Breast epithelium (tissue), 4 donors: ENCODE results near the gene KRTAP4-1. TPM values are rescaled to one million over a fixed set of nuclear protein-coding genes. Genes with fewer than 3 reads are reported as not detected.
"Not testable (repeated sequence)": the region's sequence is repeated elsewhere in the genome, so short reads cannot be mapped to it uniquely, and the experiment has no call there.

Experiments
- DNase-seq, 2 donors: peaks; one replicate each; pipeline ENCODE4 v3.0.0-alpha.2; 2019; ENCODE audit warnings: low spot score in 2 of 2
- H3K27ac ChIP-seq, 2 donors: fragments of 200-600 bp; sonication (generic) in 1 of 2; one replicate each; pipeline ENCODE4 v1.5.1; 2016 to 2019; ENCODE audit warnings: mild to moderate bottlenecking in 1 of 2
- H3K27me3 ChIP-seq, 2 donors: fragments of 200-600 bp; sonication (generic) in 1 of 2; one replicate each; pipeline versions ENCODE4 v1.5.1 to v1.6.0; 2017 to 2019; ENCODE audit warnings: control low read depth in 1 of 2, mild to moderate bottlenecking in 1 of 2
- H3K36me3 ChIP-seq: fragments of 200-600 bp; one replicate; pipeline ENCODE4 v1.5.1; 2019
- H3K4me1 ChIP-seq, 2 donors: fragments of 200-600 bp; sonication (generic); one replicate each; pipeline ENCODE4 v1.5.1; 2016 to 2019; ENCODE audit warnings: control low read depth in 1 of 2
- H3K4me3 ChIP-seq, 3 donors: fragments of 200-600 bp; sonication (generic); 1 replicate in 2 of 3; 2 replicates in 1 of 3; pipeline ENCODE4 v1.5.1; 2016 to 2019; ENCODE audit warnings: mild to moderate bottlenecking in 3 of 3, moderate library complexity in 2 of 3
- H3K9me3 ChIP-seq, 2 donors: fragments of 200-600 bp; sonication (generic) in 1 of 2; one replicate each; pipeline ENCODE4 v1.5.1; 2016 to 2019; ENCODE audit warnings: control low read depth in 1 of 2
- CTCF ChIP-seq, 3 donors: fragments of 450-650 bp; IDR thresholded peaks; one replicate each; pipeline ENCODE4 v1.5.1; 2016 to 2017; ENCODE audit warnings: antibody characterized with exemption in 3 of 3, mild to moderate bottlenecking in 3 of 3, moderate library complexity in 3 of 3
- POLR2A ChIP-seq: fragments of 450-650 bp; IDR thresholded peaks from one replicate; pipeline ENCODE4 v1.6.1; 2016; ENCODE audit warnings: antibody characterized with exemption, mild to moderate bottlenecking, moderate library complexity
- POLR2AphosphoS5 ChIP-seq, 3 donors: sonication (generic); formaldehyde crosslinking; IDR thresholded peaks; one replicate each; pipeline ENCODE4 v1.6.1; 2017; ENCODE audit warnings: antibody characterized with exemption in 3 of 3
- intact Hi-C: fragments of 100-400 bp; cut with DNase I; formaldehyde crosslinking; loops from one replicate; pipeline ENCODE4 v1.15.1; 2023; ENCODE audit warnings: low total_unique reads
- total RNA-seq, 3 donors: library from RNA; depleted of rRNA; stranded (reverse); fragments of >200 nt; gene quantifications; one replicate each; pipeline ENCODE4 v1.1.0, GENCODE V29; 2016

Gene KRTAP4-1
- total RNA-seq, 3 donors from 2014 or later, result not detected

DNA sequence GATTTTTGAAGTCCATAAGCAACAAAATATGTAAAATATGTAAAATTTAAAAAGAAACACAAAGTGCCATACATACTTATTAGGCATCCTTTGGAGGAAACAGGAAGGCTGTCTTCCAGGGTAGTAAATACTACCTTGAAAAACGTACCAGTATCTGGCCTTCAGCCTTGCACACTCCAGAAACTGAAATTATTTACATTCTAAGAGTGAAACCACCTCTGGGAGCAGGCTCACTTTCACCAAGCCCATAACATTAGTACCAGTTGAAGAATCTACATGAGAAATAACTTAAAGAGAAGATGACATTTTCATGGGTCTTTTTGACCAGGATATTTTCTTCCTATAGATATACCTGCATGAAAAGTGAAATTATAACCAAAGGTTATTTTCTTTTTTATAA lies 11.4 kb upstream of the KRTAP4-1 start:
- Histone ChIP-seq H3K27ac (no peak overlapping the region), H3K4me3 (no peak overlapping the region), H3K9me3 (no peaks in the 10 kb centered on the region), H3K27me3 (no peaks in the 10 kb centered on the region), H3K4me1 (no peaks in the 10 kb centered on the region), H3K36me3 (no peaks in the 10 kb centered on the region)
- DNase-seq, result no peak
- intact Hi-C loops, result no loop called here
- no peak for TF ChIP-seq CTCF (IDR thresholded peaks at IDR 0.05)
- TF ChIP-seq POLR2A, result no peak
- TF ChIP-seq POLR2AphosphoS5 (IDR thresholded peaks at IDR 0.05), result no peak

- intact Hi-C loops, result no loop called here
These were observed 5.6 kb upstream of the KRTAP4-1 start for GRCh38 chr17:41190328-41190727.

DNA sequence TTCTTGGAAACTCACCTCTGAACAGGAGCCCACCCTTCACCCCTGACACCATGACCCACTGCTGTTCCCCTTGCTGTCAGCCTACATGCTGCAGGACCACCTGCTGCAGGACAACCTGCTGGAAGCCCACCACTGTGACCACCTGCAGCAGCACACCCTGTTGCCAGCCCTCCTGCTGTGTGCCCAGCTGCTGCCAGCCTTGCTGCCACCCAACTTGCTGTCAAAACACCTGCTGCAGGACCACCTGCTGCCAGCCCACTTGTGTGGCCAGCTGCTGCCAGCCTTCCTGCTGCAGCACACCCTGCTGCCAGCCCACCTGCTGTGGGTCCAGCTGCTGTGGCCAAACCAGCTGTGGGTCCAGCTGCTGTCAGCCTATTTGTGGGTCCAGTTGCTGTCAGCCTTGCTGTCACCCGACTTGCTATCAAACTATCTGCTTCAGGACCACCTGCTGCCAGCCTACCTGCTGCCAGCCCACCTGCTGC lies 5.2 kb upstream of the KRTAP4-1 start, which contains the start of gene KRTAP9-1:
KRTAP9-1 (plus strand) TSS at position 51 of the 482 bp plus-strand sequence; CDS start at position 51, 0 bp downstream.
- H3K4me3 ChIP-seq, H3K36me3 ChIP-seq, H3K27ac ChIP-seq, H3K4me1 ChIP-seq, intact Hi-C loops, H3K27me3 ChIP-seq, H3K9me3 ChIP-seq, DNase-seq: not testable (repeated sequence)

More at GRCh38 chr17:41190328-41190727, 5.6 kb upstream of the KRTAP4-1 start:
- Histone ChIP-seq H3K4me3 (no peak overlapping the region), H3K27ac (no peak overlapping the region), H3K27me3 (no peaks in the 10 kb centered on the region), H3K9me3 (no peaks in the 10 kb centered on the region), H3K36me3 (no peaks in the 10 kb centered on the region), H3K4me1 (no peaks in the 10 kb centered on the region)
- no peak for DNase-seq
- TF ChIP-seq POLR2AphosphoS5 (IDR thresholded peaks at IDR 0.05), result no peak
- no peak for TF ChIP-seq POLR2A

GRCh38 chr17:41186872-41187271 lies 2.2 kb upstream of the KRTAP4-1 start:
- H3K4me1 ChIP-seq, result no peaks in the 10 kb centered on the region
- TF ChIP-seq POLR2AphosphoS5 (IDR thresholded peaks at IDR 0.05) (no peak), POLR2A (no peak), CTCF (IDR thresholded peaks at IDR 0.05) (no peak)
- intact Hi-C loops, result no loop called here

DNA sequence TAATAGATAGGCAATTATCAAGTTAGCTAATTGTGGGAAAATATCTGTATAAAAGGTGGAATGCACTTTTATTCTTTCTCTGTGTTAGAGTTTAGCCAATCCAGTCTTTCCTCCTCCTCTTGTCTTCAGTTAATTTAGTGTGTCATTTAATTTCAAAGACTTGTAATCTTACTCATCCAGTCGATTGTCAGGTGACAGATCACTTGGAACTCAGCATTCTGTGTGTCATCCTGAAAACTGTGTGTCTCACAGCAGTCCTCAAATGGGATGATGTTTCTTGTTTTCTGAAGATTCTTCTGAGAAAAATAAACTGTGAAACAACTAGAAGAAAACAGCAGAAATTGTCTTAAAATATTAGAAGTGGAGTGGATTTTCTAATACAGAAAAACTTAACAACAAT lies 290 bp upstream of the KRTAP4-1 start:
- Histone ChIP-seq H3K36me3 (no peaks in the 10 kb centered on the region), H3K4me3 (no peak overlapping the region), H3K27me3 (no peaks in the 10 kb centered on the region), H3K9me3 (no peaks in the 10 kb centered on the region), H3K4me1 (no peaks in the 10 kb centered on the region), H3K27ac (no peak overlapping the region)
- no peak for DNase-seq
- TF ChIP-seq POLR2AphosphoS5 (IDR thresholded peaks at IDR 0.05), result no peak
- TF ChIP-seq CTCF (IDR thresholded peaks at IDR 0.05), result no peak
- no peak for TF ChIP-seq POLR2A
- intact Hi-C loops, result no loop called here

More at GRCh38 chr17:41186872-41187271, 2.2 kb upstream of the KRTAP4-1 start:
- Histone ChIP-seq H3K9me3 (no peaks in the 10 kb centered on the region), H3K36me3 (no peaks in the 10 kb centered on the region), H3K27ac (no peak overlapping the region), H3K4me3 (no peak overlapping the region), H3K27me3 (no peaks in the 10 kb centered on the region)
- DNase-seq, result no peak

GRCh38 chr17:41178843-41179616 lies 5.7 kb downstream of the KRTAP4-1 start:
- no peaks in the 10 kb centered on the region for H3K27me3 ChIP-seq
- H3K4me1 ChIP-seq, result no peaks in the 10 kb centered on the region
- DNase-seq, result no peak
- TF ChIP-seq CTCF (IDR thresholded peaks at IDR 0.05) (no peak), POLR2AphosphoS5 (IDR thresholded peaks at IDR 0.05) (no peak), POLR2A (no peak)
- H3K9me3 ChIP-seq, result no peaks in the 10 kb centered on the region
- H3K4me3 ChIP-seq, result no peak overlapping the region
- no peaks in the 10 kb centered on the region for H3K36me3 ChIP-seq
- H3K27ac ChIP-seq, result no peak overlapping the region
- intact Hi-C loops, result no loop called here
